Tibial artery (tissue), 4 donors: Measurements from ENCODE around the gene PRLR.
"Not testable (repeated sequence)": the region's sequence is repeated elsewhere in the genome, so short reads cannot be mapped to it uniquely, and the experiment has no call there.

Experiments
- DNase-seq, 2 donors: peaks; one replicate each; pipeline ENCODE4 v3.0.0-alpha.2; 2019
- H3K27ac ChIP-seq, 2 donors: fragments of 200-600 bp; sonication (generic) in 1 of 2; 1 replicate in 1 of 2; 2 replicates in 1 of 2; pipeline ENCODE4 v1.5.1; 2018 to 2019; ENCODE audit warnings: mild to moderate bottlenecking in 1 of 2
- H3K27me3 ChIP-seq, 2 donors: fragments of 200-600 bp; sonication (generic) in 1 of 2; one replicate each; pipeline versions ENCODE4 v1.5.1 to v1.6.0; 2016 to 2019
- H3K36me3 ChIP-seq, 3 donors: fragments of 200-600 bp; sonication (generic) in 2 of 3; one replicate each; pipeline ENCODE4 v1.5.1; 2016 to 2019; ENCODE audit warnings: mild to moderate bottlenecking in 2 of 3
- H3K4me1 ChIP-seq, 4 donors: fragments of 200-600 bp; sonication (generic) in 2 of 4; 1 replicate in 3 of 4; 2 replicates in 1 of 4; pipeline ENCODE4 v1.5.1; 2016 to 2019
- H3K4me3 ChIP-seq, 2 donors: fragments of 200-600 bp; sonication (generic) in 1 of 2; 1 replicate in 1 of 2; 2 replicates in 1 of 2; pipeline ENCODE4 v1.5.1; 2018 to 2019; ENCODE audit warnings: mild to moderate bottlenecking in 2 of 2
- H3K9me3 ChIP-seq, 3 donors: fragments of 200-600 bp; sonication (generic) in 1 of 3; one replicate each; pipeline ENCODE4 v1.5.1; 2016 to 2019
- CTCF ChIP-seq, 2 experiments: fragments of 200-600 bp in 1 of 2; fragments of 450-650 bp in 1 of 2; IDR thresholded peaks; one replicate each; pipeline ENCODE4 v1.5.1; 2017 to 2019; ENCODE audit warnings: antibody characterized with exemption in 2 of 2, mild to moderate bottlenecking in 1 of 2, moderate library complexity in 1 of 2
- intact Hi-C: fragments of 100-400 bp; cut with DNase I; formaldehyde crosslinking; loops from one replicate; pipeline ENCODE4 v1.15.0; 2023; ENCODE audit warnings: low total_unique reads

Gene PRLR

GRCh38 chr5:35115920-35116319 lies 114.4 kb downstream of the PRLR start:
- no peaks in the 10 kb centered on the region for H3K27me3 ChIP-seq
- no peak for DNase-seq
- H3K4me1 ChIP-seq: no peaks in the 10 kb centered on the region
- H3K27ac ChIP-seq: no peak overlapping the region
- intact Hi-C loops: no loop called here
- no peak overlapping the region for H3K4me3 ChIP-seq
- no peaks in the 10 kb centered on the region for H3K36me3 ChIP-seq
- TF ChIP-seq CTCF (IDR thresholded peaks at IDR 0.05): no peak
- no peaks in the 10 kb centered on the region for H3K9me3 ChIP-seq

GRCh38 chr5:35114698-35115097 lies 115.6 kb downstream of the PRLR start:
- DNase-seq: no peak
- Histone ChIP-seq H3K27me3 (no peaks in the 10 kb centered on the region), H3K4me3 (no peak overlapping the region), H3K9me3 (no peaks in the 10 kb centered on the region), H3K36me3 (no peaks in the 10 kb centered on the region), H3K4me1 (no peaks in the 10 kb centered on the region), H3K27ac (no peak overlapping the region)
- no peak for TF ChIP-seq CTCF (IDR thresholded peaks at IDR 0.05)
- intact Hi-C loops: no loop called here

GRCh38 chr5:35112300-35112699 lies 118.0 kb downstream of the PRLR start:
- Histone ChIP-seq H3K36me3 (no peaks in the 10 kb centered on the region), H3K27ac (no peak overlapping the region), H3K4me3 (no peak overlapping the region), H3K9me3 (no peaks in the 10 kb centered on the region), H3K4me1 (no peaks in the 10 kb centered on the region), H3K27me3 (no peaks in the 10 kb centered on the region)
- intact Hi-C loops: no loop called here
- no peak for DNase-seq
- no peak for TF ChIP-seq CTCF (IDR thresholded peaks at IDR 0.05)

GRCh38 chr5:35104550-35104949 lies 125.7 kb downstream of the PRLR start:
- H3K9me3 ChIP-seq, H3K4me1 ChIP-seq, intact Hi-C loops, DNase-seq, H3K36me3 ChIP-seq, H3K27me3 ChIP-seq, H3K27ac ChIP-seq, H3K4me3 ChIP-seq: not testable (repeated sequence)

GRCh38 chr5:35103637-35104299 lies 126.5 kb downstream of the PRLR start:
- H3K27me3 ChIP-seq: no peaks in the 10 kb centered on the region
- H3K4me3 ChIP-seq: no peak overlapping the region
- no peaks in the 10 kb centered on the region for H3K9me3 ChIP-seq
- TF ChIP-seq CTCF (IDR thresholded peaks at IDR 0.05): no peak
- intact Hi-C loops: no loop called here
- no peaks in the 10 kb centered on the region for H3K4me1 ChIP-seq
- no peak for DNase-seq
- H3K36me3 ChIP-seq: no peaks in the 10 kb centered on the region
- no peak overlapping the region for H3K27ac ChIP-seq

- H3K27ac ChIP-seq, H3K4me3 ChIP-seq, intact Hi-C loops, H3K9me3 ChIP-seq, DNase-seq, H3K4me1 ChIP-seq, H3K36me3 ChIP-seq, H3K27me3 ChIP-seq: not testable (repeated sequence)
Observed at GRCh38 chr5:35101720-35102119, 128.6 kb downstream of the PRLR start.

- H3K9me3 ChIP-seq: no peaks in the 10 kb centered on the region
- H3K36me3 ChIP-seq: no peaks in the 10 kb centered on the region
- TF ChIP-seq CTCF (IDR thresholded peaks at IDR 0.05): no peak
- H3K27me3 ChIP-seq: no peaks in the 10 kb centered on the region
- no peak overlapping the region for H3K4me3 ChIP-seq
- DNase-seq: no peak
- no peak overlapping the region for H3K27ac ChIP-seq
- H3K4me1 ChIP-seq: no peaks in the 10 kb centered on the region
- intact Hi-C loops: no loop called here
Observed at GRCh38 chr5:35101016-35101415, 129.3 kb downstream of the PRLR start.
